Hippocampal formation (tissue), 2 donors: ENCODE results near the gene POTEJ.
"Not testable (repeated sequence)": the region's sequence is repeated elsewhere in the genome, so short reads cannot be mapped to it uniquely, and the experiment has no call there.

ENCODE experiments used
- DNase-seq, 2 donors: peaks; one replicate each; lab custom pipeline; 2025; lab: John Stamatoyannopoulos, UW

POTEJ gene

DNA sequence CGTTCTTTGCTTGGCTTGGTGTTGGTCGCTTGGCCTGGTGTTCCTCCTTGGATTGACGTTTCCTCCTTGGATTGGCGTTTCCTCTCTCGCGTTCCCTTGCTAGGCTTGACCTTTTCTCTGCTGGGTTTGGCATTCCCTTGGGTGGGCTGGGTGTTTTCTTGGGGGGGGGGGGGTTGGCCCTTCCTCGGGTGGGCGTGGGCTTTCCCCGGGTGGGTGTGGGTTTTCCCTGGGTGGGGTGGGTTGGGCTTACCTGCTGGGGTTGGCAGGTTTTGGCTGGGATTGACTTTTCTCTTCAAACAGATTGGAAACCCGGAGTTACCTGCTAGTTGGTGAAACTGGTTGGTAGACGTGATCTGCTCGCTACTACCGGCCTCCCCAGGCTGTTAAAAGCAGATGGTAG, at the start of gene POTEJ:
Gene POTEJ (plus strand): TSS at position 301 of the 400 bp plus-strand sequence. CDS start 93 bp downstream, at position 394.
- DNase-seq = not testable (repeated sequence)

DNA sequence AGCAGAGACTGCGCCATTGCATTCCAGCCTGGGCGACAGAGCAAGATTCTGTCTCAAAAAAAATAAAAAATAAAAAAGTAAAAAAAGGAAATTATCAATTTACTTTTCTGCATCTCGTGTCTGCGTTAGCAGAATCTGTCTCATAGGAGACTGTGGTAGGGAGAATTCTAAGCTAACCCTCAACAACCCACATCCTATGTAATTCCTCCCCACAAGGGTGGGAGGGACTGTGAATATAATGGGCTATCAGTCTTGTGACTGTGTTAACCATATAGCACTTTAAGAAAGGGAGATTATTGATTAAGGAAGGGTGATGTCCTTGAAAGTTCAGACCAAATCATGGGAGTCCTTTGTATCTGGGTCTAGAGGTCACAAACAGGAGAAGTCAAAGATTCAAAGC, 45.1 kb upstream of the POTEJ start:
- not testable (repeated sequence) for DNase-seq

DNA sequence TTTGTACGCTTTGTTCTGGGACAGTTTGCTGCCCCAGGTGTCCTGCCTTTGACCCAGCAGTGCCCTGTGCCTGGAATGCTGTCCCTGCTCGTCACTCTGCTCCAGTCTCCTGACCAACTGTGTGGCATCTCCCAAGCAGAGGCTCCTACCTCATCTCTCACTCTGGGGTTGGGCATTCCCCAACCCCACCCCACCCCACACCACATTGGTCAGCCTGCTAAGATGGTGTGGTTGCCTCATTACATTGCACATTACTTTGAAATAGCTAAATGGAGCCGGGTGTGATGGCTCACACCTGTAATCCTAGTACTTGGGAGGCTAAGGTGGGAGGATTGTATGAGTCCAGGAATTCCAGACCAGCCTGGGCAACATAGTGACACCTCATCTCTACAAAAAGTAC, 39.3 kb upstream of the POTEJ start:
- DNase-seq = not testable (repeated sequence)

DNA sequence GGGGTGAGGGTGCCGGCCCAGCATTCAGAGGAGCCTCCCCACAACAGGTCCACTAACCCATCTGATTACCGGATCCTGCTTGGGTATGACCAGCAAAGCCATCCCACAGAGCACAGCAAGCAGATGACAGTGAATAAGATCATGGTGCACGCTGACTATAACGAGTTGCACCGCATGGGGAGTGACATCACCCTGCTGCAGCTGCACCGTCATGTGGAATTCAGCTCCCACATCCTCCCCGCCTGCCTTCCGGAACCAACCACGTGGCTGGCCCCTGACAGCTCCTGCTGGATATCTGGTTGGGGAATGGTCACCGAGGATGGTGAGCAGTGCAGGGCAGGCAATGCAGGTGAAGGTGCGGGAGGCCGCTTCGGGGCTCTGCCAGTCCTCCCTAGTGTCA, 37.0 kb upstream of the POTEJ start:
- DNase-seq = not testable (repeated sequence)

DNA sequence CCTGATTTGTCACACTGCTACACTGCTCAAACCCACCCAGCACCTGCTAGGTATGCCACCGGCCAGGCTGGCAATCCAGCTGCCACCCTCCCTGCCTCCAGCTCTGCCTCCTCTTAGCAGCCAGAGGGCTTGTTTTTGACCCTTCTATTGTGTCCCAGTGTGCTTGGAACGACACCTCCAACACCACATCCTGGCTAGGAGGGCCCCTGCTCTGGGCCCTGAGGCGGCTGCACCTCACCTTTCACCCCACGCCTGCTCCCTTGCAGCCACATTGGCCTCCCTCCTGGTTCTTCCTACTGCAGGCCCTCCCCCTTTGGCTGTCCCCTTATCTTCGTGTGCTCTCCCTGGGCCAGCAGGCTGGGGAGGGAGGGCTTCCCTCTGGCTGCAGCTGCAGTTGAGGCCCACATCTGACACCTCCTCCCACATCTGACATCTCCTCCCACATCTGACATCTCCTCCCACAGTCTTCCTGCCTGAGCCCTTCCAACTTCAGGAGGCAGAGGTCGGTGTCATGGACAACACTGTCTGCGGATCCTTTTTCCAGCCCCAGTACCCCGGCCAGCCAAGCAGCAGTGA, 34.9 kb upstream of the POTEJ start:
- not testable (repeated sequence) for DNase-seq

DNA sequence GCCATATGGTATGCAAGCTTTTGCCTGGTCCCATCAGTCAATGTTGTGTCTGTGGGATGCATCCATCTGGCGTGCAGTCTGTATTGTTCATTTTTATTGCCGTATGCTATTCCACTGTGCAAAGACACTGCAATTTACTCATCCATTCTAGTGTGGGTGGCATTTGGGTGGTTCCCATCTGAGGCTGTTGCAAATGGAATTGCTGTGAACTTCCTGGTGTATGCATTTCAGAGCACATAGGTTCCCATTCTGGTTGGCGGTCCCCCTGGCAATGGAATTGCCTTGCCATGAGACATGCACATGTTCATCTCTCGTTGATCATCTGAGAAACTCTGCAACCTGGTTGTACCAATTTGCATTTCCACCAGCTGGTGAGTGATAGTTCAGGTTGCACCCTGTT, 33.7 kb upstream of the POTEJ start:
- not testable (repeated sequence) for DNase-seq

DNA sequence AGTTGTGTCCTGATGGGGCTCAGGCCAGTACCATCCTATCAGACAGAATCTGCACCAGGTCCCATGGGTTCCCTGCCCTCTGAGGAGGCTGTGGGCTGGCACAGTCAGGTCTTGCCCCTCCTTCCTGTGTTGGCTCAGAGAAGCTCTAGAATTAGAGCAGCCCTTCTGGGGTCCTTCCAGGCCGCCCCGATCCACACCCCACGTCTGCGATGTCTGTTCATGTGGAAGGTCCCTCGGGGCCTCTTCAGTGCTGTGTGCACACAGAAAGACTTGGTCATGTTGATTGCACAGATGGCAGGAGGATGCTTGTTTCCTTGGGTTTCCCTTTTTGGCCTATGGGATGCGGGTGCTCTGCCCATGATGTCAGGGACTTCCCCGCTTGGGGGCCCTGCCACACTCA, 32.1 kb upstream of the POTEJ start:
- DNase-seq = not testable (repeated sequence)

DNA sequence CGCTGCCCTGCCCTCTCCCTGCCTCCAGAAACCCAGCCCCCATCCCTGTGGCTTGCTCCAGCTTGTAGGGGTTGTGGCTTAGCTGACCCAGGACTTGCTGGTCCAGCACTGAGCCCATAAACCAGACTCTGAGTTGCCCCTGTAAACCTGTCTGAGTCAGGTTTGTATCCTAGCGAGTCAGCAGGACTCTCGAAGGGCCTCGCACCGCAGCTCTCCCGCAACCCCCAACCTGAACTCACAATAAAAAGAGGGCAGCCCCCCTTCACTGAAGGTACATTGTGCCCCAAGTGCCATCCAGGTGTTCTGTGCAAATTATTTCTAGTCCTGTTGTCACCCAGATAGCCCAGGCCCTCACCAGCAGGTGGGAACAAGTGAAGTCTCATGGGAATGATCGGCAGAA, 29.7 kb upstream of the POTEJ start:
- DNase-seq = not testable (repeated sequence)

DNA sequence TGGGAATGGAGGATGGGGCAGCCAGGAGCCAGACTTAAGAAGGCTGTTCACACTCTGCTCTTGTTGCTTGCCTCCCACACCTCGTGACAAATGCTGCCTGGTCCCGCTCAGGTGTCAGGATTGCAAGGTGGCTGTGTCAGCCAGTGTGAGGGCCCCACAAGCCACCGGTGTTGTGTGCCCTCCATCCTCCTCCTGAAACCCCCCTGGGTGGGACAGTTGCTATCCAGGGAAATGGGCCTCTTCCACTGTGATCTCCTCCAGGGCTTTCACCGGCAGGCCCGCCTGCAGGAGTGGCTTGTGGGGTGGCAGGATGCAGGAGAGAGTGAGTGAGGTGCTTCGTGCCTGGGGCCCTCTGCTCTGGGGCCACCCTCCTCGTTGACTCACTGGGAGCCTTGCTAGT, 28.3 kb upstream of the POTEJ start:
- DNase-seq = not testable (repeated sequence)

DNA sequence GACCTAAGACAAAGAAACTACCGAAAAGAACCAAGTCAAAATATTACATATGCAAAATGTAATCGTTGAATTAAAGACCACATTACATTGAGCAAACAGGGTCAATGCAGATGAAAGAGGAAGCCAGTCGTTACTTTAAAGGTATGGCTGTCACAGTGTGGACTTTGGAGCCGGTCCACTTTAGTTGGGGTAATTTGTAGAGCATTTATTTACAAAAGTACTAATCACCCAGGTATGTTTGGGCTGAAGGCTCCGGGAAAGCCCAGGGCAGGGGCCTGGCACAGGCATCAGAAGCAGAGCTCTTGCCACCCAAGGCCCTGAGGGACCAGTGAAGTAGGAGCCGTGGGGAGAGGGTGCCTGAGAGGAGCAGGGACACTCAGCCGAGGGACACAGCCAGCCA, 27.7 kb upstream of the POTEJ start:
- not testable (repeated sequence) for DNase-seq

DNA sequence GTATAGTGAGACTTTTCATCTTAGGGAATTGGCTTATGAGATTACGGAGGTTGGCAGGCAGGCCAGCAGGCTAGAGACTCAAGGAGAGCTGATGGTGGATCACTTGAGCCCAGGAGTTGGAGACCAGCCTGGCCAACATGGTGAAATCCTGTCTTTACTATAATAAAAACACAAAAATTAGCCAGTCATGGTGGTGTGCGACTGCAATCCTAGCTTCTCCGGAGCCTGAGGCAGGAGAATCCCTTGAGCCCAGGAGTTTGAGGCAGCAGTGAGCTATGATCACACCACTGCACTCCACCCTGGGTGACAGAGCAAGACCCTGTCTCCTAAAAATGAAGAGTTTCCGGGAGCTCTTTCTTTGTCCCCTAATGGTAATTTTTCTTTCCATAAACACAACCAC, 26.5 kb upstream of the POTEJ start:
- not testable (repeated sequence) for DNase-seq

DNA sequence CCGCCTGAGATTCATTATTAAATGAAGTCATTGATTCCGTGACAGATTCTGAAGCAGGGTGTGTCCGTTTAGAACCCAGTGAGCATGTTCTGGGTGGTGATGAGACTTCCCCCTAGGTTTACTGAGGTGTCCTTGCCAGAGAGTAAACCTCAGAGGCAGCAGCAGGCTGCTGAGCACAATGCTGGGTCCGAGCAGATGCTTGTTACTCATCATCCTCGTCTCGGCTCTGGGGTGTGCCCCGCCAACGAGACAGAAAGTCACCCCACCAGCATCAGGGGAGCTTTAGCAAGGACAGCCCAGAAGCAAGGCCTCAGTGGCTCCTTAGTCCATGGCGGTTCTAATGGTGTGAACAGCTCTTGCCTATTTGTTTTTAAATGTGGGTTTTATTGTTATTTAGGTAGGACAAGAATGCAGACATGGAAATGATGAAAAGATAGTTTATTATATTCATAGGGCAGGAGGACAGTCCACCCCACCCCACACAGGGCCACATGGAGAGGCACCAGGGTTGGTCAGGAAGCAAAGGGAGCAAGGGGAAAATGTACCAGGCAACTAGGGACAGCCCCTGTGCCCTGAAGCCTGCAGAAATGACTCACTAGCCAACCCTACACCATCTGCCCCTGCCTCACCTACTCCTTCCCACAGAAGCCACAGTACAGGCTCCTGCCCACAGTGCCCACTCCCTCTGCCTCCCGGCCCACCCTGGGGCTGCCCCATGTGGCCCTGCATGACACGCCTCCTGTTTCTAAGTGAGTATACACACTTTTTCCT, 22.4 kb upstream of the POTEJ start:
- not testable (repeated sequence) for DNase-seq

DNA sequence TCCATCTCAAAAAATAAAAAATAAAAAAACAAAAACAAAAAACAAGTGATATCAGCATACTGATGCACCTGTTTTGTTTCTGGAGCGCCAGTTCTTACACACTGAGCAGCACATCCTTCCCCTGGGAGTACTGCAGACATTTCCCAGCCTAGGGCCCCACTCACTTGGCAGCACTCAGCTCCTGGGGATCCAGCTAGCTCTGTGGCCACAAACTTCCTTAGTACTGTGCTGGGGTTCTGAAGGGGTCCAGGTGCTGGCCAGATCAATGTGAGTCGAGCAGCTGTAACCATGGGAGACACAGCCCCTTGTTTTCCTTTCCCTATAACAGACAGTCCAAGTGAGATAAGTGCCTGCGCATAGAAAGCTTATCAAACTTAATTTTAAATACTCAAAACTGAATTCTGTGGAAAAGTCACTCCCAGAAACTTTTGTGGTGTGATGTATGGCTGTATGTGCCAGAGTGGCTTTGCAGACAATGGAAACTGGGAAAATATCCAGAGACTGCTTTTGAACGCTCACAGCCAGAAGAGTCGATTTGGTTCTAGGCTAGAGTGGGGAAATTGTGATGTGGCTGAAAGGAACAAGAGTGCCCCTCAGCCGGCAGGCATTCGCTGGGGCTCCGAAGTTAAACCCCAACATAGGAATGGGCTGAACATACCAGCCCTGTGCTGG, 20.9 kb upstream of the POTEJ start:
- DNase-seq = not testable (repeated sequence)

DNA sequence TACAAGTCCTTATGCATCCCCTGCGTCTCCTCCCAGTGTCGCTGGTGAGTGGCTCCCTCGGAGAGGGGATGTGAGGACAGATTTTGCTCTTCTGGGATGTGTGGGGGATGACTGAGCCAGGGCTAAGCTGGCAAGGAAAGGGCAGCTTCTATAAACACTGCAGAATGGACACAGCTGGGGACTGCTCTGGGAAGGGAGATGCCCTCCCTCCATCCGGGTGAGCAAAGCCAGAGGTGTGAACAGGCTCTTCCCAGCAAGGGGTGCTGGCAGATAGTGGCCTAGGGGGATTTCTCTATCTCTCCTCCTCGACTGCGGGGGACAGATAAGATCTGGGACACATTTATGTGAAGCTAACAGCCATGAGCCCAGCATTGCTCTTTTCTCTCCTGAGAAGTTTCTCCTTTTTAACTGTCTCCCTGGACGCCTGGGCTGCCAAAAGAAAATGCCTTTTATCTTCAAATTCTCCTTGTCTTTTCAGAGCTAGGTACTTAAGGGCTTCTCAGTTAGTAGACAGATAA, 20.3 kb upstream of the POTEJ start:
- not testable (repeated sequence) for DNase-seq

DNA sequence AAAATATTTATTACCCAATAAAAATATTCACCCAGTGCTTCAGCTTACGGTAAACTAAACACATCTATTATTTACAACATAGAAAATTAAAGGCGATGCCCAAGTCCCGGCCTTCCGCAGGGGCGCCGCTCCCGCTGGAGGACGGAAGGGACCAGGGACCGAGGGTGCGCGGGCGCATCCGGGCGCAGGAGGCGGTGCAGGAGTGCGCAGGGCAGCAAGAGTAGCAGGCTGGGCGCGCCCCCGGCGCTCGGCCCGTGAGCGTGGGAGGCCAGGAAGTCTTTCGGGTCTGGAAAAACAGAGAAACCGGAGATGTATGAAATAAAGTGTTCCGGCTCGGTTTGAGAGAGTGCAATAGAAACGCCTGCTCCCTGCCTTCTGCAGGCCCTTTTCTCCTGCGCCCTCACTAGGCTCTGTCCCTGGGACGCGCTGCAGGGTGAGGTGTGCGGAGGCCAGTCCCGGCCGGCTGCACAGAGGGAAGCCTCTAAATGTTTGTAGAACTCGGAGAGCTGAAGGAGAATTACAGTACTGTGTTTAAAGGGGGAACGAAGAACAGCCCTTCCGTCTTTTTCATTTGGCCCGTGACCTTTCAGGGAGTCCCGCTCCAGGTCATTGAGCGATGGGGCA, 18.3 kb upstream of the POTEJ start:
- not testable (repeated sequence) for DNase-seq

DNA sequence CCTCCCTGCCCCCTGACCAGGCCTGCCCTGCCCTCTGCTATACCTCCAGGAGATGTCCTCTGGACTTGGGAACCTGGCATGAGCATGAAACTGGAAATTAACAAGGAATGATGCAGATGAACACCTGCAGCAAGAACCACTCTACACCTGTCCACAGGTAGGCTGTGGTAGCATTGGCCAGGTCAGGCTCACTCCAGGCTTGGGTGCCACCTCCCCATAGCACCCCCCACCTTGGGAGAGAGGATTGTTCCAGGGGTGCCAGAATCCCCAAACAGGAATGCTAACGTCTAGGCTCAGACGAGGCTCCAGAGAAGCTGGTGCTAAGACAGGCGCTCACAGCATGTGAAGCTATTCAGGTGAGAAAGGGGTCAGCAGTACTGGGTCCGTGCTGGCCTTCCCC, 17.2 kb upstream of the POTEJ start:
- DNase-seq = not testable (repeated sequence)

DNA sequence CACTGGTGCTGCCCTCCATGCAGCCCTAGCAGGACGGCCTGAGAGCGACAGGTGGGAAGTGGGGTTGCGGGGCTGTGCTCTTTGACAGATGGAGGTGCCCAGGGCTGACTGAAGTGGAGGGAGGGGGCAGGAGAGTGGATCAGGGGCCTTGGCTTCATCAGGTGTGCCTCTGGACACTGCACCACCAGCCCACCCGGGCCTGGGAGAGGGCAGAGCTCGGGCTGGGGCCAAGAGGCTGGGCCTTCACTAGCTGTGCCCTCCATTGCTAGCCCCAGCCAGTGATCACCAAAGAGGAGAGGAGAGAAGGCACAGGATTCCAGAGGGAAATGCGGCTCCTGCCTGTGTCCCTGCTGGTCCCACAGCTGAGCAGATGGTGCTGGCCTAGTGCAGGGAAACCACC, 14.5 kb upstream of the POTEJ start:
- not testable (repeated sequence) for DNase-seq

DNA sequence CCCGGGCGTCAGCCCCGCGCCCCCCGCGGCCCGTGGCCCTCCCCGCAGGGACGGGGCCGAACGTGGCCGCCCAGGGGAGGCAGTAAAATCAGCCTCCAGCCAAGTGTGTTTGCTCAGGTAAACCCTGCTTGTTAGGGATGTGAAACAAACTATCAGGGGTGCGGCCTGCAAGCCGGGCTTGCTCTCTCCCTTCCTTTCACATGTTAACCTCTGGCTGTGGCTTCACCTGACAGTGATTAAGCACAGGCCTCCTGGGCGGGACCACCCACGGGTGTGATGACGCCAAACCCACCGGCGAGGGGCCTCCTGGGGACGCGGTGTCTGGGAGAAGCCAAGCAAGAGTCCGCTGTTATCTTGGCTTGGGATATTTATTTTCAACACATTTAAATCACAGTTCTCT, 13.2 kb upstream of the POTEJ start:
- not testable (repeated sequence) for DNase-seq

DNA sequence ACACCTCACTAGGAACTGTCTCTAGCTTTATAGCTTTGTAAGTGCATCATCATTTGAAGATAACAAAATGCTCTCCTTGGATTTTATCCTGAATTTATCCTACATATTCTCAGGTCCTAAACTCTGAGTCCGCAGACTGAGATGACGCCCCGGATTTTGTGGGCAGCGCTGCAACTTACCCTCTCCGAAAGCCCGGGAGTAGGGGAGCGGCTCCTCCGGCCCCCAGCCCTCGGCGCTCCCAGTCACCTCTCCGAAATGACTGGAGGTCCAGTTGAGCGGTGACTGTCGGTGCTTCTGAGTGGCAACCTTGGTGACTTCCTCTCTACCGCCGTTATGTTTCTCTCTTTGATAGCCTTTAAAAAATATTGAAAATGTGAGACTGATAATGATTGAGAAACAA, 12.8 kb upstream of the POTEJ start:
- not testable (repeated sequence) for DNase-seq

DNA sequence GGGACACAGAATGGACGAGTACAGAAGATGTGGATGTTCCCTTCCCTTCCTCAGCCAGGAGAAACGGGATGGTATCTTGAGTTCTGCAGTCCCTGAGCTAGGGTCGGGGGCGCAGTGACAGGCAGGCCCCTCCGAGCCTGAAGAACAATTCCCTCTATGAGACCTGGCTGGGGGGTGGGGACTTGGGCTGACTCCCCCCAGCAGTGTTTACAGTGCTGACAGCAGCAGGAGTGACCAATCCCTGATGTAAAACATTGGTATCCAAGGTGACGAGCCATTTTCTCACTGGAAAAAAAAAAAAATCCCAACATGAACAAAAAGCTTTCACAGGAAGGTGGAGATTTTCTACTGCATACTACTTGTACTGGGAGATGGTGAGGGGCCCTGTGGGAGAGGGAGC, 11.8 kb upstream of the POTEJ start, which contains the start of gene CFC1:
Gene CFC1 (minus strand): TSS at position 183 of the 400 bp plus-strand sequence. CDS start 288 bp downstream, outside the sequence.
- not testable (repeated sequence) for DNase-seq

DNA sequence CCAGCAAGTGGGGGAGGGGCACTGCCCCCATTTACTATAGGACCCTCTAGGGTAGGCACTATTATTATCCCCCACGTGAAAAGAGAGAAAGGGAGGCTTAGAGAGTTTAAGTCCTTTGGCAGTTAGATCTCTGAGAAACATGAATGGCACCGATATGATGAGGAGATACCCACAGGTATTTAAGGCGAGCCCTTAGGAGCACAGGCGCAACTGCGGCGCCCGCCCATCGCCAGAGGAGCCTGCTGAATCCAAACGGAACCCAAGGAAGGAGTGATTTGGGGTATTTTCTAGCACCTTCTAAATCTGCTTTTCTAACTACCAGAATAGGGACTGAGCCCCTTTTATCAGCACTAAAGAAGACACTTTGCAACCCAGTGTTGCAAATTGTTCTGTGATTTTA, 11.3 kb upstream of the POTEJ start:
- not testable (repeated sequence) for DNase-seq
